NT2/D1 (cell line): Measurements from ENCODE around the gene CD34.

Experiments
- SUZ12 ChIP-seq: IDR thresholded peaks from 2 replicates; pipeline ENCODE4 v1.6.1; 2011; ENCODE audit not compliant: insufficient read length, insufficient read depth; ENCODE audit errors: extremely low read depth
- YY1 ChIP-seq: IDR thresholded peaks from 2 replicates; pipeline ENCODE4 v1.6.1; 2011; ENCODE audit not compliant: insufficient read length, insufficient read depth
- ZNF274 ChIP-seq: IDR thresholded peaks from 2 replicates; pipeline ENCODE4 v1.6.1; 2011; ENCODE audit warnings: mild to moderate bottlenecking, low read depth, low read length

- TF ChIP-seq YY1 (no peak), ZNF274 (no peak), SUZ12 (no peak)
Observed at GRCh38 chr1:207903767-207904166, 7.2 kb downstream of the CD34 start.
